Measurements from ENCODE around the gene ELFN2.

- no peak for TF ChIP-seq CTCF (conservative IDR thresholded peaks at IDR 0.05)
- no peak for TF ChIP-seq EZH2 (IDR thresholded peaks at IDR 0.05; ENCODE audit: low read depth)
Measured at GRCh38 chr22:37419370-37419968, 7.8 kb downstream of the ELFN2 start.
